ENCODE results near the gene CCDC86. TPM values are rescaled to one million over a fixed set of nuclear protein-coding genes. Genes with fewer than 3 reads are reported as not detected.

CCDC86 gene
- total and polyA plus RNA-seq, 2 of the 4 experiments (the other 2 are of a cell fraction): 9.5 to 34.0 TPM

DNA sequence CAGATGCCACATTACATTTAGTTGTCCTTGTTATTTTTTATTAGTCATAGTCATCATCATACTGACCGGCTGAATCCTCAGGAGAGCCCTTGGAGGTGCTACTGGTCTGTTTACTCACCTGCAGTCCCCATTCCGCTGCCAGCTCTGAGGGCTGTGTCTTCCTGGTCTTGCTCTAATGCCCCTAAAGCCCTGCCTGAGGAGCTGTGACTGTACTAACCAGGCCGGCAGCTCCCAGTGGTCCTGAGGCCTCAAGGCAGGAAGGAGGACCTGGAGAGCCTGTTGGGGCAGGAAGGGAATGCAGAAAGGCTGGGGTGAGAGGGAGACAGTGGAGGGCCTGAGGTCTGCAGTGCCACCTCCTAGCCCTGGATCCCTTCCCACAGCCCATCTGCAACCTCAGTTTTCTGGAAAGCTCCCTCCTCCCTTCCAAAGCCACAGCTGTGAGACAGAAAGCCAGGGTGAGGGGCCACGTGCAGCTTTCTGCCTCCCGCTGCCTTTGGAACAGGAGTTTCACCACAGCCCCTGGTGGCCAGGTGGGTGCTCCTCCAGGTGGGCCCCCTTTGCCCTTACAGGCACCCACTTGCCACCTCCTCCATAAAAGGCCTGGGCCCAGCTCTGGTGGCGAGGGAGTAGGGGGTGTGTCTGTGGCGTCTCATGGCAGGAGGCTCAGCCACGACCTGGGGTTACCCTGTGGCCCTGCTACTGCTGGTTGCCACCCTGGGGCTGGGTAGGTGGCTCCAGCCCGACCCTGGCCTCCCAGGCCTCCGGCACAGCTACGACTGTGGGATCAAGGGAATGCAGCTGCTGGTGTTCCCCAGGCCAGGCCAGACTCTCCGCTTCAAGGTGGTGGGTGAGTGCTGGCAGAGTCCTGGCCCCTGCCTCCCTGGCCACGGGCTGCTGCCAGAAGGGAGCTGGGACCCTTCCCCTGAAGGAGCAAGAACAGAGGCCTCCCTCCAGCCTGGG lies 25.3 kb downstream of the CCDC86 start, which contains the start of gene ZP1:
Gene ZP1, plus strand, starts transcription at position 632 of the 960 bp plus-strand sequence. Its CDS starts 20 bp downstream, at position 652.
- Histone ChIP-seq H3K4ac (ENCODE audit: low read depth, low read length) (no peak within 1 kb of the TSS), H2BK15ac (ENCODE audit: low read depth, low read length) (no peak within 1 kb of the TSS), H2AK9ac (replicated peaks; ENCODE audit: low read depth, low read length, poor library complexity) (no peak within 1 kb of the TSS), H3K14ac (replicated peaks; ENCODE audit: low read depth, low read length) (no peak within 1 kb of the TSS), H3K18ac (ENCODE audit: low read depth, low read length) (no peak within 1 kb of the TSS), H3K4me3 (ENCODE audit: insufficient read depth, low read depth, low read length) (no peak within 1 kb of the TSS), H3K79me1 (ENCODE audit: low read depth in 1 of 2, low read length in 2 of 2) (no peaks in the 10 kb centered on the region), H3K27me3 (ENCODE audit: control insufficient read depth, insufficient read depth, low read length) (peaks cover 10% of the 10 kb centered on the region), H3K23ac (ENCODE audit: low read depth, low read length) (0 out of 2 replicates have a peak within 1 kb of the TSS, but pooled peaks have one; percentile 33), H3K4me1 (ENCODE audit: control insufficient read depth, insufficient read depth, low read length) (peaks cover 7% of the 10 kb centered on the region), H3K9me1 (ENCODE audit: insufficient read depth, low read length) (peaks cover 9% of the 10 kb centered on the region), H3K4me2 (ENCODE audit: low read depth, low read length) (no peak within 1 kb of the TSS), H4K8ac (ENCODE audit: low read depth in 2 of 2, low read length in 2 of 2) (no peak within 1 kb of the TSS), H2AK5ac (ENCODE audit: low read depth, low read length) (no peak within 1 kb of the TSS), H4K5ac (ENCODE audit: low read depth, low read length) (no peak within 1 kb of the TSS), H4K20me1 (ENCODE audit: insufficient read depth, low read length) (no peaks in the 10 kb centered on the region), H3K56ac (ENCODE audit: extremely low read depth, insufficient read depth, low read length) (no peak within 1 kb of the TSS), H3K9ac (ENCODE audit: low read depth, low read length) (no peak within 1 kb of the TSS), H4K91ac (ENCODE audit: insufficient read depth, low read depth, low read length) (no peak within 1 kb of the TSS), H2BK20ac (ENCODE audit: low read depth, low read length) (no peak within 1 kb of the TSS), H2BK5ac (ENCODE audit: low read depth, low read length, poor library complexity, severe bottlenecking) (no peak within 1 kb of the TSS), H3K9me3 (ENCODE audit: control insufficient read depth, insufficient read depth, low read length) (no peaks in the 10 kb centered on the region), H2AFZ (replicated peaks; ENCODE audit: low read length, poor library complexity) (peak within 1 kb of the TSS; percentile 1), H3K27ac (ENCODE audit: insufficient read depth, low read length) (no peak within 1 kb of the TSS), H2BK120ac (ENCODE audit: low read depth, low read length) (no peak within 1 kb of the TSS), H3K36me3 (ENCODE audit: control insufficient read depth, insufficient read depth, low read length) (no peaks in the 10 kb centered on the region)
- in situ Hi-C loops (cut with MboI; ENCODE audit: low sequenced_read_pairs) (no loop called here), dilution Hi-C loops (cut with HindIII; ENCODE audit: low sequenced_read_pairs, unreplicated experiment) (no loop called here), intact Hi-C loops (cut with micrococcal nuclease) (no loop called here)
- DNase-seq: no peak
- BruUV-seq (replicated peaks): no TSS peak
- WGBS, 2 experiments (ENCODE audit: extremely low coverage in 2 of 2, insufficient read length in 1 of 2): no CpG with 5 or more reads among the region's 13 CpGs
- ATAC-seq (ENCODE audit: low read depth): no peak
- POLR2A ChIA-PET (ENCODE audit: unreplicated experiment): no interaction called here
- CTCF ChIA-PET: interaction anchor here (0.9 kb wide), 1 partner anchor 20 kb away, joined by 4 read pairs; no protein-coding TSS in a partner anchor
- TF ChIP-seq POLR2A (IDR thresholded peaks at IDR 0.05; ENCODE audit: low read depth, low read length) (no peak), CHD1 (IDR thresholded peaks at IDR 0.05; ENCODE audit: low read depth, low read length) (no peak), RFX5 (IDR thresholded peaks at IDR 0.05; ENCODE audit: low read depth, low read length) (no peak), RAD21 (IDR thresholded peaks at IDR 0.05; ENCODE audit: low read length) (no peak), FOS (IDR thresholded peaks at IDR 0.05; ENCODE audit: low read depth, low read length) (no peak), CEBPB (IDR thresholded peaks at IDR 0.05; ENCODE audit: low read depth, low read length) (no peak), MAFK (IDR thresholded peaks at IDR 0.05; ENCODE audit: low read depth, low read length) (no peak), BHLHE40 (IDR thresholded peaks at IDR 0.05; ENCODE audit: low read depth, low read length) (no peak), MAZ (IDR thresholded peaks at IDR 0.05; ENCODE audit: borderline replicate concordance, low read depth, low read length) (no peak), NFE2L2 (IDR thresholded peaks at IDR 0.05; ENCODE audit: low read depth, low read length) (no peak), SMC3 (IDR thresholded peaks at IDR 0.05; ENCODE audit: low read depth, low read length) (no peak), RCOR1 (IDR thresholded peaks at IDR 0.05; ENCODE audit: insufficient replicate concordance, low read length) (no peak)
- TF ChIP-seq, protein P1, sequence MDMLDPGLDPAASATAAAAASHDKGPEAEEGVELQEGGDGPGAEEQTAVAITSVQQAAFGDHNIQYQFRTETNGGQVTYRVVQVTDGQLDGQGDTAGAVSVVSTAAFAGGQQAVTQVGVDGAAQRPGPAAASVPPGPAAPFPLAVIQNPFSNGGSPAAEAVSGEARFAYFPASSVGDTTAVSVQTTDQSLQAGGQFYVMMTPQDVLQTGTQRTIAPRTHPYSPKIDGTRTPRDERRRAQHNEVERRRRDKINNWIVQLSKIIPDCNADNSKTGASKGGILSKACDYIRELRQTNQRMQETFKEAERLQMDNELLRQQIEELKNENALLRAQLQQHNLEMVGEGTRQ (IDR thresholded peaks at IDR 0.05; ENCODE audit: low read depth, low read length): no peak
- TF ChIP-seq, protein P2, sequence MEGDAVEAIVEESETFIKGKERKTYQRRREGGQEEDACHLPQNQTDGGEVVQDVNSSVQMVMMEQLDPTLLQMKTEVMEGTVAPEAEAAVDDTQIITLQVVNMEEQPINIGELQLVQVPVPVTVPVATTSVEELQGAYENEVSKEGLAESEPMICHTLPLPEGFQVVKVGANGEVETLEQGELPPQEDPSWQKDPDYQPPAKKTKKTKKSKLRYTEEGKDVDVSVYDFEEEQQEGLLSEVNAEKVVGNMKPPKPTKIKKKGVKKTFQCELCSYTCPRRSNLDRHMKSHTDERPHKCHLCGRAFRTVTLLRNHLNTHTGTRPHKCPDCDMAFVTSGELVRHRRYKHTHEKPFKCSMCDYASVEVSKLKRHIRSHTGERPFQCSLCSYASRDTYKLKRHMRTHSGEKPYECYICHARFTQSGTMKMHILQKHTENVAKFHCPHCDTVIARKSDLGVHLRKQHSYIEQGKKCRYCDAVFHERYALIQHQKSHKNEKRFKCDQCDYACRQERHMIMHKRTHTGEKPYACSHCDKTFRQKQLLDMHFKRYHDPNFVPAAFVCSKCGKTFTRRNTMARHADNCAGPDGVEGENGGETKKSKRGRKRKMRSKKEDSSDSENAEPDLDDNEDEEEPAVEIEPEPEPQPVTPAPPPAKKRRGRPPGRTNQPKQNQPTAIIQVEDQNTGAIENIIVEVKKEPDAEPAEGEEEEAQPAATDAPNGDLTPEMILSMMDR (conservative IDR thresholded peaks at IDR 0.05; ENCODE audit: low read depth, low read length): no peak
- TF ChIP-seq, protein P3, sequence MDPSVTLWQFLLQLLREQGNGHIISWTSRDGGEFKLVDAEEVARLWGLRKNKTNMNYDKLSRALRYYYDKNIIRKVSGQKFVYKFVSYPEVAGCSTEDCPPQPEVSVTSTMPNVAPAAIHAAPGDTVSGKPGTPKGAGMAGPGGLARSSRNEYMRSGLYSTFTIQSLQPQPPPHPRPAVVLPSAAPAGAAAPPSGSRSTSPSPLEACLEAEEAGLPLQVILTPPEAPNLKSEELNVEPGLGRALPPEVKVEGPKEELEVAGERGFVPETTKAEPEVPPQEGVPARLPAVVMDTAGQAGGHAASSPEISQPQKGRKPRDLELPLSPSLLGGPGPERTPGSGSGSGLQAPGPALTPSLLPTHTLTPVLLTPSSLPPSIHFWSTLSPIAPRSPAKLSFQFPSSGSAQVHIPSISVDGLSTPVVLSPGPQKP (IDR thresholded peaks at IDR 0.05; ENCODE audit: borderline replicate concordance, low read depth, low read length): no peak

All from IMR-90 (cell line).